Transverse colon (tissue), 4 donors: ENCODE data around the gene MAPK8IP2.

ENCODE experiments used
- EP300 ChIP-seq: sonication (generic); formaldehyde crosslinking; IDR thresholded peaks from one replicate; pipeline ENCODE4 v1.6.1; 2017; ENCODE audit warnings: antibody characterized with exemption, low read depth
- POLR2A ChIP-seq: fragments of 450-650 bp; IDR thresholded peaks from one replicate; pipeline ENCODE4 v1.6.1; 2016; ENCODE audit warnings: antibody characterized with exemption, mild to moderate bottlenecking, moderate library complexity
- POLR2AphosphoS5 ChIP-seq, 3 donors: sonication (generic); formaldehyde crosslinking; IDR thresholded peaks; one replicate each; pipeline ENCODE4 v1.6.1; 2016; ENCODE audit warnings: antibody characterized with exemption in 3 of 3
- TF ChIP-seq, protein P1 (sequence below), 5 experiments: fragments of 200-600 bp in 3 of 5; fragments of 450-650 bp in 2 of 5; sonication (generic) in 3 of 5; IDR thresholded peaks; 1 replicate in 2 of 5; 2 replicates in 3 of 5; pipeline ENCODE4 v1.5.1; 2016 to 2017; ENCODE audit warnings: antibody characterized with exemption in 5 of 5, inconsistent platforms in 3 of 5, mild to moderate bottlenecking in 2 of 5, moderate library complexity in 1 of 5

DNA sequence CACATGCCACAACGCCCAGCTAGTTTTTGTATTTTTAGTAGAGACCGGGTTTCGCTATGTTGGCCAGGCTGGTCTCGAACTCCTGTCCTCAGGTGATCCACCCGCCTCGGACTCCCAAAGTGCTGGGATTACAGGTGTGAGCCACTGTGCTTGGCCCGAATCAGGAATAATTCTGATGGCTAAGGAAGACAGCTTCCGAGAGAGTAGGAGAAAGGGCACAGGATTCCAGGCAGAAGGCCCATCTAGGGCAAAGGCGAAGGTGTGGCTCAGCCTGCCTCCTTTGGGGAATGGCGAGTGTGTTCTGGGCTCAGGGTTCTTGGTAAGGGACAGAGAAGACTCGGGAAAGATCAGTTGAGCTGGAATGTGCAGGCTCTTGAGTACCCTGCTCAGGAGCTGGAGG is 36.3 kb upstream of the MAPK8IP2 start:
- TF ChIP-seq POLR2A (peak; percentile 70), POLR2AphosphoS5 (IDR thresholded peaks at IDR 0.05) (peak in 2 of 3 donors; percentile 69 to 70), EP300 (no peak)
- TF ChIP-seq, protein P1, sequence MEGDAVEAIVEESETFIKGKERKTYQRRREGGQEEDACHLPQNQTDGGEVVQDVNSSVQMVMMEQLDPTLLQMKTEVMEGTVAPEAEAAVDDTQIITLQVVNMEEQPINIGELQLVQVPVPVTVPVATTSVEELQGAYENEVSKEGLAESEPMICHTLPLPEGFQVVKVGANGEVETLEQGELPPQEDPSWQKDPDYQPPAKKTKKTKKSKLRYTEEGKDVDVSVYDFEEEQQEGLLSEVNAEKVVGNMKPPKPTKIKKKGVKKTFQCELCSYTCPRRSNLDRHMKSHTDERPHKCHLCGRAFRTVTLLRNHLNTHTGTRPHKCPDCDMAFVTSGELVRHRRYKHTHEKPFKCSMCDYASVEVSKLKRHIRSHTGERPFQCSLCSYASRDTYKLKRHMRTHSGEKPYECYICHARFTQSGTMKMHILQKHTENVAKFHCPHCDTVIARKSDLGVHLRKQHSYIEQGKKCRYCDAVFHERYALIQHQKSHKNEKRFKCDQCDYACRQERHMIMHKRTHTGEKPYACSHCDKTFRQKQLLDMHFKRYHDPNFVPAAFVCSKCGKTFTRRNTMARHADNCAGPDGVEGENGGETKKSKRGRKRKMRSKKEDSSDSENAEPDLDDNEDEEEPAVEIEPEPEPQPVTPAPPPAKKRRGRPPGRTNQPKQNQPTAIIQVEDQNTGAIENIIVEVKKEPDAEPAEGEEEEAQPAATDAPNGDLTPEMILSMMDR (IDR thresholded peaks at IDR 0.05): no peak
